Stimulated activated naive CD8-positive, alpha-beta T cell treated with anti-CD3 and anti-CD28 coated beads, Interleukin-15, Interleukin-2, amounts not matched to agents 100 U/mL and 50 U/mL, for 24 hours (primary cell): Measurements from ENCODE around the gene RNF125.
"Not testable (repeated sequence)": the region's sequence is repeated elsewhere in the genome, so short reads cannot be mapped to it uniquely, and the experiment has no call there.

Experiments
- ATAC-seq: fragments of 150-1000 bp; cut with Tn5 transposase; one replicate; pipeline ENCODE4 v1.10.0; 2021
- DNase-seq: peaks from one replicate; pipeline ENCODE4 v3.0.0; 2021

RNF125 gene

DNA sequence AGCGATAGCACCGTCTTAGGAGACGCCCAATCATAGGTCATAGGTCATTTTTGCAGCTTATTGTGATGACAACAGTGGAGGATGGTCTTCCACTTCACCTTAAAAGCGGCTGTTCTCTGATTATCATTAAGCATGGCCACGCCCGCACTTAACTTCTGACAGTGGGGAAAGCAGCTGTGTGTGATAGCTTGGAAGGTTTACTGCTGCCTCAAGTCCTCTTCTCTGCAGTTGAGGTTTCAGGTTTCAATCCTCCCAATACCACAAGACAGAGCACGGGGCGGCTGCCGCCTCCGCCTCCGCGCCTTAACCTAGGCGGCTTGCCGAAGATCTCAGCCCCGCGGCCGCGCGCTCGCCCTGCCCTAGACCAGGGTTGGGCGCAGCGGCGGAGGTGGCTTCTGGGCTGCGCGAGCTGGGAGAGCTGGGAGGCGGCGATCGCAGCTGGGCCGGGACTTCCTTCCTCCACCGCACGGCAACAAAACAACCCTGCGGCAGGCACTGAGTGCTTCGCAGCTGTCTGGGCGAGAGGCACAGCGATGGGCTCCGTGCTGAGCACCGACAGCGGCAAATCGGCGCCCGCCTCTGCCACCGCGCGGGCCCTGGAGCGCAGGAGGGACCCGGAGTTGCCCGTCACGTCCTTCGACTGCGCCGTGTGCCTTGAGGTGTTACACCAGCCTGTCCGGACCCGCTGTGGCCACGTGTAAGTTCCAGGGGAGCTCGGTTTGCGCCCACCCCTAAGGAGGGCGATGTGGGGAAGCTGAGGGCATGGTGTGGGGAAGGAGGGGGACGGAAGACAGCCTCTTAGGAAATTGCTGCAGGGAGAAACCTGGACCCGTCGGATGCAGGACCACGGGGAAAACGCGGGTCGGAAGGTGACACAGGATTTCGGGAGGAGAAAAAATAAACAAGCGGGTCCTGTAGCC, at the start of gene RNF125:
TSS of gene RNF125 (plus strand) at position 495 of the 920 bp plus-strand sequence. CDS start at position 534, 39 bp downstream.
- peak; percentile 86 for DNase-seq
- peak; percentile 85 for ATAC-seq

DNA sequence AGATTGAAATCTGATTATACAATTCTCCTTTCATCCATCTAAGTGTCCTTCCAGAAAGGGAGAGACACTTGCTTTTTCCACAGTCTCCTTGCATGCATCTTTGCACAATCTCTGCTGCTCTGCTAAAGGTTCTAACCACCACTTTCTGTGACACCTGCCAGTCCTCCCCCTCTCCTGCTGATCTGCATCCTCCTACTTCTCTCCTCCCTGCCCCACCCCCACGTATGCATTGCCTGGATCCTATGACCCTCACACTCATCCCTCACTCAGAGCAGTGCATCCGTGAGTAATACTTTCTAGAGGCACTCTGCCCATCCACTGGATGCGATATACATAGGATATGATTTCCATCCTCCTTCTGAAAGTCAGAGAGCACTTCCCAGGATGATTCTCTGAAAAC, 48.0 kb upstream of the RNF125 start:
- DNase-seq (no peak), ATAC-seq (no peak)

DNA sequence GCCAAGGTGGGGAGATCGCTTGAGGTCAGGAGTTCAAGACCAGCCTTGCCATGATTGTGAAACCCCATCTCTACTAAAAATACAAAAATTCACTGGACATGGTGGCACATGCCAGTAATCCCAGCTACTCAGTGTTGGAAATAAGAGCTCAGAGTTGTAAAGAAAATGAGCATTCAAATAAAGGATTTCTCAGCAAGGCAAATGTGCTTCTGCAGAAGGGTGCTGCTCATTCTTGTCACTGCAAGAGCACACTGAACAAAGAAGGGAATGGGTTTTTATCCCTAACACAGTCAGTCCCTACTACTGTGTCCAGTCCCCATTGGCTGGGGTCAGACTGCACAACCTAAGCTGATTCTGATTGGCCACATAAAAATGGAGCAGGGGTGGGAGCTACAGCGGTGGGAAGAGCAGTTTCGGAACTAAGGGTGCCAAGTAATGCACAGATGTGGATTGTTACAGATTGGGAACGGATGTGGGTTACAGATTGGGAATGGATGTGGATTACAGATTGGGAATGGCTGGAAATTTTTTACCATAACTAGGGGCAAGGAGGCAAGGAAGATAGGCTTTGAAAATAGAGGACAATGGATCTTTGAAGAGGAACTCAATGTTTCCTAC, 44.6 kb upstream of the RNF125 start:
- no peak for ATAC-seq
- no peak for DNase-seq

DNA sequence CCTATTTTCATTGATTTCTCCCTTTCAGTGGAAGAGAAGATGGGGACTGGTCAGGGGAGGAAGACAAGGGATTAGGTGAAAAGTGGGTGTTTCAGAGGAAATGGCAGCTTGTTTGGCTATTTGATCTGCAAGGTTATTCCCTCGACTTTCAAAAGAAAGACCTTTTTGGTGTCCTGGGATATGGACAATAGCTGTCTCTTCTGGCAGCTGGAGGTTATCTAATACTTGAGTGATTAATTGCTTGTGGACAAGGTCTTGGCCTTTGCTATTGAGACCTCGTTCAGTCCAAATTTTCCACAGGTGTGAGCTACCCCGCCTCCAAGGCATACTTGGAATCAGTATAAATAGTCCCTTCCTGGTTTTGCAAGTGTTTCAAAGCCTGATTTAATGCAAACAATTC, 42.4 kb upstream of the RNF125 start:
- ATAC-seq, result no peak
- DNase-seq, result no peak

DNA sequence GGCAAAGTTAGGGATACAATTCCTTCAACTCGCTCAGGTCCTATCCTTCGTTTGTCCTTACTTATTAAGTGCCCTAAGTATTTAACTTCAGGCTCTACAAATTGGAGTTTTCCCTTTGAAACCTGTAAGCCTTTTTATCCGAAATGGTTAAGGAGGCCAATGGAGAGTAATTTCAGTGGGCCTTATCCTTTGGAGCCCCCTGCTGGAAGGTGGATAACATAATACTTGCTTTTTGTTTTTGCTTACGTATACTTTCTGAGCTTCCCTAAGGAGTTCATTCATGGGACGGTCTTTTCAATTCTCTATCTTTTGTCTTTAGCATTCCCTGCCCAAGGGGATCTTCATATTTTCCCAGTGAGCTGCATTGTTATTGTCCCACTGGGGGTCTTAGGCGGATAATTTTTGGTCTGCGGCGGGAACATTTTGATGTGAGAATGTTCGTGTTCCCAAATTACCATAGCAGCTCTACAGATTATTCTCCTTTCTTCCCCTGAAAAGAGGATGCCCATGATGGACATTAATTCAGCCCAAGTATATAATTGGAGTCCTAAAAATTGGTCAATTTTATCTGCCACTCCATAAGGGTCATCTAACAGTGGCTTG, 41.3 kb upstream of the RNF125 start:
- DNase-seq (peak; percentile 27), ATAC-seq (no peak)

DNA sequence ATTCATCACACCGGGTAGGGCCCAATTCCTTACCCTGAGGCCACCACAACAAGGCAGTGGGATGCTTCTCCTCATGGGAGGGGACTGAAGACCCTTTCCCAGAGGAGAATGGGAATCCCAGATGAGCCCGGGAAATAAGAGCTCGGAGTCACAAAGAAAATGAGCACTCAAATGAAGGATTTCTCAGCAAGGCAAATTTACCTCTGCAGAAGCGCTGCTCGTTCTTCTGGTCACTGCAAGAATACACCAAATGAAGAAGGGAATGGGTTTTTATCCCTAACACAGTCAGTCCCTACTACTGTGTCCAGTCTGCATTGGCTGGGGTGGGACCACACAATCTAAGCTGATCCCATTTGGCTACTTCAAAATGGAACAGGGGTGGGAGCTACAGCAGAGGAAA, 40.0 kb upstream of the RNF125 start:
- ATAC-seq (no peak), DNase-seq (no peak)

DNA sequence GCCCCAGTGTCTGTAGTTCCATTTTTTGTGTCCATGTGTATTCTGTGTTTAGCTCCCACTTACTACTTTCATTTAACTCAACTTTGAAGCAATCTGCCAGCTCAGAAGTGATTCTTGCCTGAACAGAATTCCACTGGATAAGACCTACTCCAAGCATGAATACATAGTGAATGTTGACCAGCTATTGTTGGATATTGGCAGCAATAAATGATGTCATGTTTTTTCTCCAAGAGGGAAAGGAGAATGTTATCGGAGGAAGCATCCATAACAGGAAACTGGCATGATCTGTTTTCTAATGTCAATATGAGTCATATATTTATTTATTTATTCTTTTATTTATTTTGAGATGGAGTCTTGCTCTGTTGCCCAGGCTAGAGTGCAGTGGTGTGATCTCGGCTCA, 38.9 kb upstream of the RNF125 start:
- no peak for ATAC-seq
- DNase-seq, result no peak

DNA sequence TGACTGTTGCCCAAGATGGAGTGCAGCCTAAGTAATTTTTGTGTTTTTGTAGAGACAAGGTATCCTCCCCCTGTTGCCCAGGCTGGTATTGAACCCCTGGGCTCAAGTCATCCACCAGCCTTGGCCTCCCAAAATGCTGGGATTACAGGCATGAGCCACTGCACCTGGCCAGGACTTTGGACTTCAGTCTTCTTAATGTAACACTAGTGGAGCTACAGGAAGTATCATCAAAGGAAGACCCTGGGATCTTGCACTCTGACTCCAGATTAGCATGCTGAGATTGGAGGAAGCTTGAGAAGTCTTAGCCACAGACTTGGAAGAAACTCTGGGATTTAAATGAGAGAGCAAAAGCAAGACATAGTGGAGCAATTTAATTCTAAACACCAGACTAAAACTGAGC, 37.8 kb upstream of the RNF125 start:
- no peak for ATAC-seq
- no peak for DNase-seq

DNA sequence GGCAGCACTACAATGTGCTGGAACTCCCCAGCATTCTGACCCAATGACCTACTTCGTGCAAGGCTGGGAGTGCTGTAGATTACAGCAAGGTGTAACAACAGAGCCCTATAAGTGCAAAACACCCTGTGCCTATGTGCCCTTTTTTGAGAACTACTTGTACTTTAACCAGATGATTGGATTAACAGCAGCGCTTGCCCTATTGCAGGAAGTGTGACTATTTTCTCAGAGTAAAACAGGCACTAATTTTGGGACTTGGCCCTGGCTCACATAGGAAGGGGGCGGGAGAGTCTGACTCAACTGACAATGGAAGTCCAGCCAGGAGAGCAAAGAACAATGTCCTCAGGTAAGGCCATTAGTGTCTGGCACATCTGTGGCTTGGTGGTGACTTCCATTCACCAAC, 35.6 kb upstream of the RNF125 start:
- ATAC-seq (no peak), DNase-seq (no peak)

DNA sequence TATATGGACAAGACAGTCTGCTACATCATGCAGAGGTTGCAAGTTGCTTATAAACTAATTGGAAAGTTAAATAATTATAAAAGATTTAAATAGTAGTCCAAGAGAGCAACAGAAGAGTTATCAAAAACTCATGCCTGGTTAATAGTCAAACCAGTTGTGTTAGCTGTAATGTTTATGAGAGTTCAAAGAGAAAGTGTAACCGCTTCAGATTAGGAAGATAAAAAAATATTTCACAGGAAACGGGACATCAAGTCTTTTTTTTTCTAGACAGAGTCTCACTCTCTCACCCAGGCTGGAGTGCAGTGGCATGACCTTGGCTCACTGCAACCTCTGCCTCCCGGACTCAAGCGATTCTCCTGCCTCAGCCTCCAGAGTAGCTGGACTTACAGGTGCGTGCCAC, 34.6 kb upstream of the RNF125 start:
- ATAC-seq, result no peak
- no peak for DNase-seq

DNA sequence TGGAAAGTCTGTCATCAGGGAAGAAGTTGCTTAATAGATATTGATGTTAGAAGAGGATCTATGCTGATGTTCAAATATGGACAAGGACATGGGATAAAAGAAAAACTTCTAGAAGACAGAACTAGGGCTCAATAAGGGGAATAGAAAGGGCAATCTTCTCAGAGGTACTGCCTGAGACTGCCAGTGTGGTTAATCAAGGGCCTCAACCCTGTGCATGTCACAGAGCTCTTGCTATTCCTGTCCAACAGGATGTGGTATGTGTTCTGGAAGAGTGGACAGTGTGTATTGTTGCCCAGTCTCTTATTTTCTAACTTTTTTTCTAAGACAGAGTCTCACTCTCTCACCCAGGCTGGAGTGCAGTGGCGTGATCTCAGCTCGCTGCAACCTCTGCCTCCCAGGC, 27.8 kb upstream of the RNF125 start:
- ATAC-seq, result no peak

DNA sequence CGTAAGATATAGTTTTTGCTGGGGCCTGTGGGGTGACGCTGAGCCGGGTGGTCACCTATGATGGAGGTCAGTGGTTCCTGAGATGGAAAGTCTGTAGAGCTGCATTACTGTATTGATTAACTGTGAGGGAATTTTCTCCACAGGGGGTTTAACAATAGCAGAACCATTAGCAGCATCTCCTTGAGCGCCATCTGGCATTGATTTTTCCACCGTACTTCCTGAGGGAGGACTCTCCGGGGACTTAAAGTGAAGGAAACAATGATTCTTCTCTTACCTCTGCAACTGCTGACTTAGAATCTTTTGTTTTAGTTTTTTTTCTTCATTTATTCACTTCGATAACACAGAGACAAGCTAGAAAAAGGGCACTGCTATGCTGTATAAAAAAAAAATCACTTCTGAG, 22.6 kb upstream of the RNF125 start:
- ATAC-seq (no peak), DNase-seq (no peak)

More for the DNA sequence above, 27.8 kb upstream of the RNF125 start:
- no peak for DNase-seq

DNA sequence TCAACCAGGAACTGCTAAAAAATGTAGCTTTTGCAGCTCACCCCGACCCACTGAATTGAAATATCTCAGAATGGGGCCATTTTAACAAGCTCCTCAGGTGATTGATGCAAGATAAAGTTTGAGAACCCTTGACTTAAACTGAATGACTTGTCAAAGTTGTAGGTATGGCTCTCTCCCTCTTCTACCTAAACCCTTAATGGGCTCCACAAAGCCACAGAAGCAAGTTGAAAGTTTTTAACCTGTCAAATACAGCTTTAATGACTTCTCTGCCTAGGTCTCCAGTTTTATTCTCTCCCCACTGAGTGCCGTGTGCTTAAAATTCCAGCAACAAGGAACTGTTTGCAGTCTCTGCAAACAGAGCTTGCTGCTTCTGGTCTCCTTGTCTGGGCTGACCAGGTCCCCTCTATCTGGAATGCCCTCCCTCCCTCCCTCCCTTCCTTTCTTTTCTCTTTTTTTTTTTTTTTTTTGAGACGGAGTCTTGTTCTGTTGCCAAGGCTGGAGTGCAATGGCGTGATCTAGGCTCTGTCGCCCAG, 19.7 kb upstream of the RNF125 start:
- no peak for DNase-seq
- ATAC-seq, result no peak

DNA sequence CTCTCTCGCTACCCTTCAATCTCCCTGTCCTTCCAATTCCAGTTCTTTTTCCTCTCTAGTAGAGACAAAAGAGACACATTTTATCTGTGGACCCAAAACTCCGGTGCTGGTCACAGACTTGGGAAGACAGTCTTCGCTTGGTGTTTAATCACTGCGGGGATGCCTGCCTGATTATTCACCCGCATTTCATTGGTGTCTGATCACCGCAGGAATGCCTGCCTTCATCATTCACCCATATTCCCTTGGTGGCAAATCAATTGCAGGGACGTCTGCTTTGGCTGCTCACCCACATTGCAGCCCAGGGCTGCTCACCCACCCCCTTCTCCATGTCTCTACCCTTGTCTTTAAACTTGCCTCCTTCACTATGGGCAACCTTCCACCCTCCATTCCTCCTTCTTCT, 17.5 kb upstream of the RNF125 start:
- not testable (repeated sequence) for ATAC-seq

DNA sequence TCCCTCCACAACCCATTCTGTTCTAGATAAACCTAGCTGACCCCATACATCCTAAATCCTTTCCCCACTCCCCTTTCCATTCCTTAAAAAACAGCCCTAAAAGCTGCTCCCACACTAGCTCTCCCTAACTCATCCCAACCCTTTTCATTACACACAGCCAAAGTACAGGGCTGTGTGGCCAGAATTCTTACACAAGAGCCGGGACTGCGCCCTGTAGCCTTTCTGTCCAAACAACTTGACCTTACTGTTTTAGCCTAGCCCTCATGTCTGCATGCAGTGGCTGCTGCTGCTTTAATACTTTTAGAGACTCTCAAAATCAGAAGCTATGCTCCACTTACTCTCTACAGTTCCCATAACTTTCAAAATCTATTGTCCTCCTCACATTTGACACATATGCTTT, 14.8 kb upstream of the RNF125 start:
- ATAC-seq, result not testable (repeated sequence)

More for the DNA sequence above, 17.5 kb upstream of the RNF125 start:
- not testable (repeated sequence) for DNase-seq

DNA sequence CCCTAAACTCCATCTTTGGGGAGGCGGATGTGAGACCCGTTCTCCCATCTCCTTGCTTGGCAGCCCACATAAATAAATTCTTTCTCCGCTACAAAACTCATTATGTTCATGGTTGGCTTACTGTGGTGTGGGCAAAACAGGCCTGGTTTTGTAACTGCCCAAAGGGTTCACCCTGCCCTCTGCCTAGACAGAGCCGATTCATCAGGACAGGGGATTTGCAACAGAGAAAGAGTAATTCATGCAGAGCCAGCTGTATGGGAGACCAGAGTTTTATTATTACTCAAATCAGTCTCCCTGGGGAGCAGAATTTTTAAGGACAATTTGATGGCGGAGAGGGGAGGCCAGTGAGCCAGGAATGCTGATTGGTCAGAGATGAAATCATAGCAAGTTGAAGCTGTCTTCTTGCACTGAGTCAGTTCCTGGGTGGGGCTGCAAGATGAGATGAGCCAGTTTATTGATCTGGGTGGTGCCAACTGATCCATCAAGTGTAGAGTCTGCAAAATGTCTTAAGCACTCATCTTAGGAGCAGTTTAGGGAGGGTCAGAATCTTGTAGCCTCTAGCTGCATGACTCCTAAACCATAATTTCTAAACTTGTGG, 8.4 kb upstream of the RNF125 start:
- ATAC-seq (no peak), DNase-seq (no peak)

More for the DNA sequence above, 14.8 kb upstream of the RNF125 start:
- not testable (repeated sequence) for DNase-seq

DNA sequence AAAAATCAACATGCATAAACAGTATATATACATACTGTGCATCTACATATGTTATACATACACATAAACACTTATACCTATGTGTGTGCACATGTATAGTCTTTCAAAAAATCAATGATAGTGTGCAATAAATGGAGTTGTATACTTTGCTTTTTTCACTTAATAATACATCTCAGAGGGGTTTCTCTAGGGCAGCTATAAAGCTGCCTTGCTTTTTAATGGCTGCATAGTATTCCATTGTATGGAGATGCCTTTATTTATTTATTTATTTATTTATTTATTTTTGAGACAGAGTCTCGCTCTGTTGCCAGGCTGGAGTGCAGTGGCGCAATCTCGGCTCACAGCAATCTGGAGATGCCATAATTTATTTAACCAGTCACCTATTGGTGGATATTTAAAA, 7.4 kb upstream of the RNF125 start:
- DNase-seq, result no peak
- no peak for ATAC-seq

DNA sequence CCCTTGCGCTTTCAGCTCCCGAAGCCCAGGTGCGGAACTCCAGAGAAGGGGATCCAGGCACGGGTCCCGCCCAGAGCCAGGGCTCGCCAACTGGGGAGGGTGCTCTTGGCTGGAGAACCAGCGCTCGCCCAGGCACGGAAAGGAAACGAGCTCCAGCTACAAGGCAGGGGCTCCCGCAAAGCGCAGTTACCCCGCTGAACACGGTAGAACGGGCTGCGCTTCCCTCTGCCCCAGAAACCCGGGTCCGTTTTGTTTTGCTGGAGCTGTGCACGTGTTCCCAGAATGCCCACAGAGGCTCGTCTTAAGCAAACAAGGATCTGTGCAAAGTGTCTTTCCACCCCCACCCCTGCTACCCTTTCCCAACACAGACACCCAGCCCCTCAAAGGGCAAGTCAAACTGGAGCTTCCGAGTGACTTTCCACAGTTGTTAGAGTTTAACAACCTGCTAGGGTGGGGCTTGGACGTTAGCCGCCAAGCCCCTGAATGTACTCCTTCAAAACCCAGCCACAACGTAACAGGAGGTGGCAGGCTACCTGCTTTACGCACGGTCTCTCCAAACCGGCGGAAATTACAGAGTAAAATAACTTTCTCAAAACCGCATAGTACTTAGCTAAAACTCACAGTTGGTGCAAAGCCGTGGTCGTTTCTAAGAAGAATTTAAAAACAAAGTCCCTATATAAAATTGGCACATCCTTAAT, 775 bp downstream of the RNF125 start:
- DNase-seq, result peak; percentile 46
- peak; percentile 16 for ATAC-seq

DNA sequence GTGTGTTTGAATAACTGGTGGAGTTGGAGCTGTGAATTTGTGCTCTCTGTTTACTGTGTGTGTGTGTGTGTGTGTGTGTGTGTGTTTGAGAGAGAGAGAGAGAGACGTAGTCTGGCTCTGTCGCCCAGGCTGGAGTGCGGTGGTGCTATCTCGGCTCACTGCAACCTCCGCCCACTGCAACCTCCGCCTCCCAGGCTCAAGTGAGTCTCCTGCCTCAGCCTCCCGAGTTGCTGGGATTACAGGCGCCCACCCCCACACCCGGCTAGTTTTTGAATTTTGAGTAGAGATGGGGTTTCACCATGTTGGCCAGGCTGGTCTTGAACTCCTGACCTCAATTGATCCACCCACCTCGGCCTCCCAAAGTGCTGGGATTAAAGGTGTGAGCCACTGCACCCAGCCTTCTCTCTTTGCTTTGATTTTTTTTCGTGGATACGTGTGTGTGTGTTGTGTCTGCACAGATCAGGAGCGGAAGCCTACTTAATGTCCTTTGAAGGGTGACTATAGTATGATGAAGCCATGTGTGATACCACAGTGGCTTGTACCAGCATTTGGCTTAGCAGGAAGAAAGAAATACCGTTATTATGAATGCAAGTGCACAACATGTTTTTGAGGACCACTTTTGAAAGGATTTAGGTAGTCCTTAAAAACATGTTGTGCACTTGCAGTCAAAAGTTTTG, 1.5 kb downstream of the RNF125 start:
- DNase-seq (peak; percentile 62), ATAC-seq (peak; percentile 39)

DNA sequence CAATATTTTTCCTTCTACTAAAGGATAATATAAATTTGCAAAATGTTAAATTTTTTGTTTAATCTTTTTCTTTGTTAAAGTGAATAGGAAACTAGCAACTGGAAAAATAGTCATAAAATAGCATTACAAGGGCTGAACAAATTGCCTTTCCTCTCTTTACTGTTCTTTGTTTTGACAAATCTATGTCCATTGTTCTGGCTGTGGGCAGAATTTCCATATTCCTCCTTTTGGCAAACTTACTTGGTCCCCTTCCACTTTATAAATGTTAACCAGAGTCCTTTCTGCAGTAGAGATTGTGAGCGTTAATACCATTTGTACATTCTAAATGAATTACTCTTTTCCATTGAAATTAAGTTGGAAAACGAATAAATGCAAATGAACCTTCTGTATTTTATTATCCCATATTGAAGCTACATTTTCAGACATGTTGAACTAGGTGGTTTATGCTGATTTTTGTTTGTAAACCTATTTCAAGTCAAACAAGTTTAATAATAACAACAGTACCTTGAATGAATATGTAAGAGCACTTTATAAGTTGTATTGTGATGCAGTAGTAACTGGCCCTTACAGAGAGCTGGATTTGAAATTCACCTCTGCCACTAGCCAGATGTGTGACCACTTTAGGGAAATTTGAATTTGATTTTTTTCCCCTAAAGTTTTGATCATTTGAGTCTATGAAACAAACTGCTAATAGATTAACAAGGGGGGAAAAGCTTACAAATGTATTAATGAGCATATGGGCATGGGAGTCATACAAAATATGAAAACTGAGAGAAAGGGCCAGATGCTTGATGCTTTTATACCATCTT, 3.3 kb downstream of the RNF125 start:
- no peak for ATAC-seq
- no peak for DNase-seq
